ENCODE data around the gene UGDH. TPM values are rescaled to one million over a fixed set of nuclear protein-coding genes. Genes with fewer than 3 reads are reported as not detected.

The UGDH gene
- total and polyA plus RNA-seq, 2 of the 13 experiments (the other 11 are each of a cell fraction or from before 2014, with no cell fraction given) = 99.0 to 384 TPM

- peaks cover 52% of the 10 kb centered on the region for H3K79me2 ChIP-seq (ENCODE audit: insufficient read depth, low read length)
- BruUV-seq (replicated peaks) = no TSS peak
- FAIRE-seq = peak; percentile 87
- H2AFZ ChIP-seq (ENCODE audit: low read length) = no peak within 1 kb of the TSS
- POLR2A ChIA-PET = interaction anchor here (0.6 to 4.0 kb wide), 27 partner anchors 8 to 597 kb away, joined by 3 to 50 read pairs (median 5); partner anchors contain the start of genes KLB, RFC1, SMIM14 and UBE2K
- no peaks in the 10 kb centered on the region for H3K9me3 ChIP-seq (ENCODE audit: low read length)
- in situ Hi-C loops (cut with HindIII; ENCODE audit: extremely low pct_ligation_motif_present, low pct_unique_long_range_greater_than_20kb) = no loop called here
- WGBS (ENCODE audit: low lambda C conversion rate) = under 1% methylated on average over 24 of the region's 55 CpGs
- peak within 1 kb of the TSS; percentile 91 for H3K4me2 ChIP-seq (ENCODE audit: low read depth, low read length)
- peaks cover 39% of the 10 kb centered on the region for H4K20me1 ChIP-seq (ENCODE audit: insufficient read depth, low read length)
- DNase-seq (ENCODE audit: low spot score) = peak; percentile 96
- H3K27me3 ChIP-seq (ENCODE audit: control insufficient read depth in 1 of 2, insufficient read depth in 2 of 2, low read length in 2 of 2) = no peaks in the 10 kb centered on the region; a peak in 1 of 5 replicates
- H3K27ac ChIP-seq (ENCODE audit: extremely low read length, insufficient read depth, low read length) = peak within 1 kb of the TSS; percentile 87
- intact Hi-C loops (cut with micrococcal nuclease; ENCODE audit: unreplicated experiment) = loop anchor here (2.0 kb wide), 1 partner anchor 48 kb away; no protein-coding TSS in a partner anchor
- ATAC-seq = peak; percentile 95
- peak within 1 kb of the TSS; percentile 84 to 97 (median 93) for H3K4me3 ChIP-seq (replicated peaks in 1 of 3; ENCODE audit: insufficient read depth in 1 of 3, low read depth in 2 of 3, low read length in 3 of 3)
- peak within 1 kb of the TSS; percentile 97 for H3K9ac ChIP-seq (ENCODE audit: insufficient read depth, low read depth, low read length)
- CTCF ChIA-PET (ENCODE audit: low intra/inter-chr PET ratio, low total read pairs) = no interaction called here
- peaks cover 8 to 46% of the 10 kb centered on the region in 2 experiments for H3K36me3 ChIP-seq (replicated peaks in 1 of 2; ENCODE audit: control insufficient read depth in 1 of 2, insufficient read depth in 2 of 2, low read length in 2 of 2)
- peaks cover 51% of the 10 kb centered on the region for H3K4me1 ChIP-seq (ENCODE audit: insufficient read depth, low read length)
- no peak for TF ChIP-seq GLI4 (CRISPR knock-in tag; IDR thresholded peaks at IDR 0.05; ENCODE audit: borderline replicate concordance)
- TF ChIP-seq TRAFD1 (CRISPR knock-in tag; IDR thresholded peaks at IDR 0.05; ENCODE audit: borderline replicate concordance) = no peak
- no peak for TF ChIP-seq ZBTB4 (CRISPR knock-in tag; IDR thresholded peaks at IDR 0.05; ENCODE audit: borderline replicate concordance)
- TF ChIP-seq GMEB1 (CRISPR knock-in tag; IDR thresholded peaks at IDR 0.05; ENCODE audit: borderline replicate concordance) = peak; percentile 100
- TF ChIP-seq REL (CRISPR knock-in tag; conservative IDR thresholded peaks at IDR 0.05) = no peak
- TF ChIP-seq, protein P1, sequence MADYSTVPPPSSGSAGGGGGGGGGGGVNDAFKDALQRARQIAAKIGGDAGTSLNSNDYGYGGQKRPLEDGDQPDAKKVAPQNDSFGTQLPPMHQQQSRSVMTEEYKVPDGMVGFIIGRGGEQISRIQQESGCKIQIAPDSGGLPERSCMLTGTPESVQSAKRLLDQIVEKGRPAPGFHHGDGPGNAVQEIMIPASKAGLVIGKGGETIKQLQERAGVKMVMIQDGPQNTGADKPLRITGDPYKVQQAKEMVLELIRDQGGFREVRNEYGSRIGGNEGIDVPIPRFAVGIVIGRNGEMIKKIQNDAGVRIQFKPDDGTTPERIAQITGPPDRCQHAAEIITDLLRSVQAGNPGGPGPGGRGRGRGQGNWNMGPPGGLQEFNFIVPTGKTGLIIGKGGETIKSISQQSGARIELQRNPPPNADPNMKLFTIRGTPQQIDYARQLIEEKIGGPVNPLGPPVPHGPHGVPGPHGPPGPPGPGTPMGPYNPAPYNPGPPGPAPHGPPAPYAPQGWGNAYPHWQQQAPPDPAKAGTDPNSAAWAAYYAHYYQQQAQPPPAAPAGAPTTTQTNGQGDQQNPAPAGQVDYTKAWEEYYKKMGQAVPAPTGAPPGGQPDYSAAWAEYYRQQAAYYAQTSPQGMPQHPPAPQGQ (CRISPR knock-in tag; IDR thresholded peaks at IDR 0.05; ENCODE audit: borderline replicate concordance) = no peak
- no peak for TF ChIP-seq FIP1L1 (IDR thresholded peaks at IDR 0.05; ENCODE audit: borderline replicate concordance, insufficient read depth, low read depth, low read length)
- TF ChIP-seq, protein P2, sequence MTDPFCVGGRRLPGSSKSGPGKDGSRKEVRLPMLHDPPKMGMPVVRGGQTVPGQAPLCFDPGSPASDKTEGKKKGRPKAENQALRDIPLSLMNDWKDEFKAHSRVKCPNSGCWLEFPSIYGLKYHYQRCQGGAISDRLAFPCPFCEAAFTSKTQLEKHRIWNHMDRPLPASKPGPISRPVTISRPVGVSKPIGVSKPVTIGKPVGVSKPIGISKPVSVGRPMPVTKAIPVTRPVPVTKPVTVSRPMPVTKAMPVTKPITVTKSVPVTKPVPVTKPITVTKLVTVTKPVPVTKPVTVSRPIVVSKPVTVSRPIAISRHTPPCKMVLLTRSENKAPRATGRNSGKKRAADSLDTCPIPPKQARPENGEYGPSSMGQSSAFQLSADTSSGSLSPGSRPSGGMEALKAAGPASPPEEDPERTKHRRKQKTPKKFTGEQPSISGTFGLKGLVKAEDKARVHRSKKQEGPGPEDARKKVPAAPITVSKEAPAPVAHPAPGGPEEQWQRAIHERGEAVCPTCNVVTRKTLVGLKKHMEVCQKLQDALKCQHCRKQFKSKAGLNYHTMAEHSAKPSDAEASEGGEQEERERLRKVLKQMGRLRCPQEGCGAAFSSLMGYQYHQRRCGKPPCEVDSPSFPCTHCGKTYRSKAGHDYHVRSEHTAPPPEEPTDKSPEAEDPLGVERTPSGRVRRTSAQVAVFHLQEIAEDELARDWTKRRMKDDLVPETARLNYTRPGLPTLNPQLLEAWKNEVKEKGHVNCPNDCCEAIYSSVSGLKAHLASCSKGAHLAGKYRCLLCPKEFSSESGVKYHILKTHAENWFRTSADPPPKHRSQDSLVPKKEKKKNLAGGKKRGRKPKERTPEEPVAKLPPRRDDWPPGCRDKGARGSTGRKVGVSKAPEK (CRISPR knock-in tag; IDR thresholded peaks at IDR 0.05; ENCODE audit: borderline replicate concordance) = no peak
Measured at GRCh38 chr4:39458505-39459300, 68.5 kb downstream of the UGDH start, which contains the start of the genes LIAS and RPL9. Gene LIAS, plus strand, starts transcription at chr4:39459056. Its CDS starts 62 bp downstream, at chr4:39459118. Gene RPL9, minus strand, starts transcription at chr4:39458922. Its CDS starts 483 bp downstream, at chr4:39458439.
